ENCODE results near the gene SMAP2. TPM values are rescaled to one million over a fixed set of nuclear protein-coding genes. Genes with fewer than 3 reads are reported as not detected.

Gene SMAP2
- polyA plus RNA-seq, 3 donors, result 302 to 382 (median 359) TPM

DNA sequence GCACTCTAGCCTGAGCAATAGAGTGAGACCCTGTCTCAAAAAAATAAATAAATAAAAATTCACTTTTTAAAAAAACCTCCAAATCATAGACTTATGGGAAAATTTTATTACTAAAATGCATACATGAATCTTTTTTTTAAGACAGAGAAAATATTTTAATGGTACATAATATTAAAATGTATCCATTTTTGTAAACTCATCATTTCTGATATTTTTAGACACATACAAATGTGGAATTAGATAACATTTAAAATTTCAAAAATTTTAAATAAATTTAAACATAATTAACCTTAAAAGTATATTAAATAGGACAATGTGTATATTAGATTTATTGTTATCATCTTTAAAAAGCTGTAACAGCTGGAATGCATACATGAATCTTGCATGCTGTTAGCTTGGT lies 33.9 kb downstream of the SMAP2 start:
- intact Hi-C loops (cut with micrococcal nuclease), result loop anchor here in 1 of 2 donors (5.0 to 10.0 kb wide), 3 partner anchors 153 to 323 kb away; partner anchors contain the start of gene ZMPSTE24
- Histone ChIP-seq H3K79me2 (ENCODE audit: insufficient read depth, low read length) (peaks cover 83% of the 10 kb centered on the region), H3K9ac (ENCODE audit: insufficient read depth, low read length, poor library complexity, severe bottlenecking) (no peak overlapping the region), H3K36me3 (replicated peaks in 1 of 2; ENCODE audit: control insufficient read depth in 1 of 2, insufficient read depth in 2 of 2, low read length in 2 of 2) (peaks cover 72 to 89% of the 10 kb centered on the region in 2 donors), H3K4me3 (replicated peaks in 1 of 3; ENCODE audit: low read depth in 2 of 3, low read length in 3 of 3) (no peak overlapping the region), H3K27me3 (ENCODE audit: control insufficient read depth in 2 of 2, insufficient read depth in 2 of 2, low read length in 2 of 2) (no peaks in the 10 kb centered on the region), H3K4me1 (ENCODE audit: control insufficient read depth in 1 of 2, insufficient read depth in 2 of 2, low read length in 2 of 2) (peaks cover 16 to 23% of the 10 kb centered on the region in 2 donors), H2AFZ (ENCODE audit: insufficient read depth, low read depth, low read length, poor library complexity, severe bottlenecking) (no peak overlapping the region), H4K20me1 (ENCODE audit: insufficient read depth, low read length) (peaks cover 74% of the 10 kb centered on the region), H3K9me3 (replicated peaks in 1 of 2; ENCODE audit: control insufficient read depth in 1 of 2, insufficient read depth in 1 of 2, low read length in 2 of 2) (no peaks in the 10 kb centered on the region), H3K27ac (ENCODE audit: low read depth in 1 of 2, low read length in 2 of 2) (no peak overlapping the region), H3K4me2 (replicated peaks; ENCODE audit: extremely low read depth, low read length, poor library complexity, severe bottlenecking) (no peak overlapping the region)
- no peak overlapping the region for H3K27ac Mint-ChIP-seq
- peaks cover 0 to 3% (median 0%) of the 10 kb centered on the region in 3 donors for H3K27me3 Mint-ChIP-seq (ENCODE audit: low read depth in 3 of 3)
- no peaks in the 10 kb centered on the region for H3K9me3 Mint-ChIP-seq
- H3K4me3 Mint-ChIP-seq, result no peak overlapping the region
- peaks cover 62 to 75% of the 10 kb centered on the region in 2 donors for H3K36me3 Mint-ChIP-seq
- peaks cover 22% of the 10 kb centered on the region for H3K4me1 Mint-ChIP-seq
- no peak for DNase-seq
- TF ChIP-seq, protein P1, sequence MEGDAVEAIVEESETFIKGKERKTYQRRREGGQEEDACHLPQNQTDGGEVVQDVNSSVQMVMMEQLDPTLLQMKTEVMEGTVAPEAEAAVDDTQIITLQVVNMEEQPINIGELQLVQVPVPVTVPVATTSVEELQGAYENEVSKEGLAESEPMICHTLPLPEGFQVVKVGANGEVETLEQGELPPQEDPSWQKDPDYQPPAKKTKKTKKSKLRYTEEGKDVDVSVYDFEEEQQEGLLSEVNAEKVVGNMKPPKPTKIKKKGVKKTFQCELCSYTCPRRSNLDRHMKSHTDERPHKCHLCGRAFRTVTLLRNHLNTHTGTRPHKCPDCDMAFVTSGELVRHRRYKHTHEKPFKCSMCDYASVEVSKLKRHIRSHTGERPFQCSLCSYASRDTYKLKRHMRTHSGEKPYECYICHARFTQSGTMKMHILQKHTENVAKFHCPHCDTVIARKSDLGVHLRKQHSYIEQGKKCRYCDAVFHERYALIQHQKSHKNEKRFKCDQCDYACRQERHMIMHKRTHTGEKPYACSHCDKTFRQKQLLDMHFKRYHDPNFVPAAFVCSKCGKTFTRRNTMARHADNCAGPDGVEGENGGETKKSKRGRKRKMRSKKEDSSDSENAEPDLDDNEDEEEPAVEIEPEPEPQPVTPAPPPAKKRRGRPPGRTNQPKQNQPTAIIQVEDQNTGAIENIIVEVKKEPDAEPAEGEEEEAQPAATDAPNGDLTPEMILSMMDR (IDR thresholded peaks at IDR 0.05), result no peak

- peaks cover 72 to 78% of the 10 kb centered on the region in 2 donors for H3K36me3 Mint-ChIP-seq
- H3K4me1 Mint-ChIP-seq, result peaks cover 8% of the 10 kb centered on the region
- H3K9me3 Mint-ChIP-seq, result no peaks in the 10 kb centered on the region
- Histone ChIP-seq H3K27me3 (ENCODE audit: control insufficient read depth in 2 of 2, insufficient read depth in 2 of 2, low read length in 2 of 2) (no peaks in the 10 kb centered on the region), H3K4me1 (ENCODE audit: control insufficient read depth in 1 of 2, insufficient read depth in 2 of 2, low read length in 2 of 2) (peaks cover 3% of the 10 kb centered on the region in 2 donors), H3K4me3 (replicated peaks in 1 of 3; ENCODE audit: low read depth in 2 of 3, low read length in 3 of 3) (no peak overlapping the region), H3K27ac (ENCODE audit: low read depth in 1 of 2, low read length in 2 of 2) (peak overlapping the region in 1 of 2 donors; percentile 12), H3K79me2 (ENCODE audit: insufficient read depth, low read length) (peaks cover 63% of the 10 kb centered on the region), H3K9me3 (replicated peaks in 1 of 2; ENCODE audit: control insufficient read depth in 1 of 2, insufficient read depth in 1 of 2, low read length in 2 of 2) (no peaks in the 10 kb centered on the region), H3K9ac (ENCODE audit: insufficient read depth, low read length, poor library complexity, severe bottlenecking) (no peak overlapping the region), H4K20me1 (ENCODE audit: insufficient read depth, low read length) (peaks cover 95% of the 10 kb centered on the region), H3K36me3 (replicated peaks in 1 of 2; ENCODE audit: control insufficient read depth in 1 of 2, insufficient read depth in 2 of 2, low read length in 2 of 2) (peaks cover 82 to 93% of the 10 kb centered on the region in 2 donors), H3K4me2 (replicated peaks; ENCODE audit: extremely low read depth, low read length, poor library complexity, severe bottlenecking) (no peak overlapping the region), H2AFZ (ENCODE audit: insufficient read depth, low read depth, low read length, poor library complexity, severe bottlenecking) (no peak overlapping the region)
- 100% methylated on average over 1 of the region's 4 CpGs for WGBS (ENCODE audit: insufficient coverage)
- H3K27me3 Mint-ChIP-seq (ENCODE audit: low read depth in 3 of 3), result peaks cover 0 to 2% (median 0%) of the 10 kb centered on the region in 3 donors
- intact Hi-C loops (cut with micrococcal nuclease), result loop anchor here in 1 of 2 donors (5.0 to 10.0 kb wide), 3 partner anchors 155 to 325 kb away; partner anchors contain the start of gene ZMPSTE24
- H3K27ac Mint-ChIP-seq, result peak overlapping the region in 3 of 7 donors; percentile 1 to 41 (median 37)
- H3K4me3 Mint-ChIP-seq, result no peak overlapping the region
- DNase-seq, result no peak
- TF ChIP-seq, protein P1 (IDR thresholded peaks at IDR 0.05), result no peak
Measured at GRCh38 chr1:40409467-40409866, 35.9 kb downstream of the SMAP2 start.

All from CD14-positive monocyte (primary cell).